Lower lobe of right lung (tissue), 2 donors: ENCODE measurements around the gene CD83. TPM values are rescaled to one million over a fixed set of nuclear protein-coding genes. Genes with fewer than 3 reads are reported as not detected.

ENCODE experiments used
- ATAC-seq, 2 donors: fragments of 200-7000 bp; cut with Tn5 transposase; one replicate each; pipeline ENCODE4 v1.9.1; 2020 to 2022; ENCODE audit warnings: mild to moderate bottlenecking in 2 of 2, moderate library complexity in 2 of 2
- DNase-seq: peaks from one replicate; pipeline ENCODE4 v3.0.0-alpha.2; 2020
- H3K27ac ChIP-seq: fragments of 200-600 bp; one replicate; pipeline ENCODE4 v1.8.0; 2022
- H3K27me3 ChIP-seq: fragments of 200-600 bp; one replicate; pipeline ENCODE4 v1.8.0; 2022; ENCODE audit warnings: low read depth
- H3K36me3 ChIP-seq: fragments of 200-600 bp; one replicate; pipeline ENCODE4 v1.8.0; 2022; ENCODE audit warnings: mild to moderate bottlenecking
- H3K4me1 ChIP-seq: fragments of 200-600 bp; one replicate; pipeline ENCODE4 v1.8.0; 2022
- H3K4me3 ChIP-seq: fragments of 200-600 bp; one replicate; pipeline ENCODE4 v1.8.0; 2022; ENCODE audit warnings: mild to moderate bottlenecking
- H3K9me3 ChIP-seq: fragments of 200-600 bp; one replicate; pipeline ENCODE4 v1.8.0; 2022
- intact Hi-C: fragments of 100-400 bp; cut with DNase I; formaldehyde crosslinking; loops from one replicate; pipeline ENCODE4 v1.11.0; 2022
- total RNA-seq: library from RNA; stranded (reverse); fragmentation: NEBNext Ultra II Directional; extraction: Animal tissue kit (Norgen Biotek cat#: 25700); gene quantifications from one replicate; pipeline ENCODE4 v1.2.1, GENCODE V29; 2021
- TF ChIP-seq, protein P1 (sequence below): fragments of 200-600 bp; IDR thresholded peaks from one replicate; pipeline ENCODE4 v1.8.0; 2022; ENCODE audit warnings: antibody characterized with exemption, mild to moderate bottlenecking
- donor health status: DM: no; HTN: yes; CAD: no; lungs with severe emphysema.

Gene CD83
- total RNA-seq, 1 donor from 2014 or later = 25.0 TPM

DNA sequence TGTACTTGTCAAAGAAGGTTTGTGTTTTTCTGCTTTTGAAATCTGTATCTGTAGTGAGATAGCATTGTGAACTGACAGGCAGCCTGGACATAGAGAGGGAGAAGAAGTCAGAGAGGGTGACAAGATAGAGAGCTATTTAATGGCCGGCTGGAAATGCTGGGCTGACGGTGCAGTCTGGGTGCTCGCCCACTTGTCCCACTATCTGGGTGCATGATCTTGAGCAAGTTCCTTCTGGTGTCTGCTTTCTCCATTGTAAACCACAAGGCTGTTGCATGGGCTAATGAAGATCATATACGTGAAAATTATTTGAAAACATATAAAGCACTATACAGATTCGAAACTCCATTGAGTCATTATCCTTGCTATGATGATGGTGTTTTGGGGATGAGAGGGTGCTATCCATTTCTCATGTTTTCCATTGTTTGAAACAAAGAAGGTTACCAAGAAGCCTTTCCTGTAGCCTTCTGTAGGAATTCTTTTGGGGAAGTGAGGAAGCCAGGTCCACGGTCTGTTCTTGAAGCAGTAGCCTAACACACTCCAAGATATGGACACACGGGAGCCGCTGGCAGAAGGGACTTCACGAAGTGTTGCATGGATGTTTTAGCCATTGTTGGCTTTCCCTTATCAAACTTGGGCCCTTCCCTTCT is 18.4 kb downstream of the CD83 start:
- Histone ChIP-seq H3K9me3 (no peaks in the 10 kb centered on the region), H3K27ac (no peak overlapping the region), H3K4me1 (no peaks in the 10 kb centered on the region), H3K27me3 (no peaks in the 10 kb centered on the region), H3K36me3 (peaks cover 37% of the 10 kb centered on the region), H3K4me3 (no peak overlapping the region)
- intact Hi-C loops = no loop called here
- ATAC-seq (peak; percentile 46 to 66), DNase-seq (peak; percentile 57)
- TF ChIP-seq, protein P1, sequence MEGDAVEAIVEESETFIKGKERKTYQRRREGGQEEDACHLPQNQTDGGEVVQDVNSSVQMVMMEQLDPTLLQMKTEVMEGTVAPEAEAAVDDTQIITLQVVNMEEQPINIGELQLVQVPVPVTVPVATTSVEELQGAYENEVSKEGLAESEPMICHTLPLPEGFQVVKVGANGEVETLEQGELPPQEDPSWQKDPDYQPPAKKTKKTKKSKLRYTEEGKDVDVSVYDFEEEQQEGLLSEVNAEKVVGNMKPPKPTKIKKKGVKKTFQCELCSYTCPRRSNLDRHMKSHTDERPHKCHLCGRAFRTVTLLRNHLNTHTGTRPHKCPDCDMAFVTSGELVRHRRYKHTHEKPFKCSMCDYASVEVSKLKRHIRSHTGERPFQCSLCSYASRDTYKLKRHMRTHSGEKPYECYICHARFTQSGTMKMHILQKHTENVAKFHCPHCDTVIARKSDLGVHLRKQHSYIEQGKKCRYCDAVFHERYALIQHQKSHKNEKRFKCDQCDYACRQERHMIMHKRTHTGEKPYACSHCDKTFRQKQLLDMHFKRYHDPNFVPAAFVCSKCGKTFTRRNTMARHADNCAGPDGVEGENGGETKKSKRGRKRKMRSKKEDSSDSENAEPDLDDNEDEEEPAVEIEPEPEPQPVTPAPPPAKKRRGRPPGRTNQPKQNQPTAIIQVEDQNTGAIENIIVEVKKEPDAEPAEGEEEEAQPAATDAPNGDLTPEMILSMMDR = no peak

GRCh38 chr6:14138701-14139215 is 21.2 kb downstream of the CD83 start:
- no peak for ATAC-seq
- intact Hi-C loops = no loop called here

DNA sequence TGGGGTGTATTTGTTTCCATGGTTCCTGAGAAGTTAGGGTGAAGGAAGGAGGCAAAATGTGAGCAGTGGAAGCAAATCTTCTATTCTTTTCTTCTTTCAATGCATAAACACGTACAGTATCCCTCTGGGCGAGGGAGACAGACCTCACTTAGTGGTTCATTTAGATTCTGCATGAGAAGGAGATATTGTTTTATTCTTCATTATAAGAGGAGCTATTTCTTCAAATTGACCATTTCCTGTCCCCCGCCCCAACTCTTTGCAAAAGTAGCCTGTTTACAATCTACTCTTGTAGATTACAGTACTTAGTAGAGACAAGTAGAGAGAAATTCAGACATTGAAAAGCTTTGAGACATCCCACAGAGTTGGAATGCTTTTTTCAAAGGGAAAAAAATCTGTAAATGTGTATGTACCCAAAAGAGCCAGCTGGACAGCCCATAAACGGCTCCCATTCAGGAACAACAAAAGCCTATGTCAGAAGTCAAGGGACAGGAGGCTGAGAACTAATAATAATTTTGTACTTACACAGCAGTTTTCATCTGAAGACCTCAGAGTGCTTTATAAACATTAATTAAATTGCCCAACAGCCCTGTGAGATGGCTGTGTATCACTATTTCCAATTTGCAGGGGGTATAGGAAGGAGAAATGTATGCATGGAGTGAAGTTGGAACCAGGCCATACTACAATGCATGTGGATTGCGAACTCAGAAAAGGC is 23.9 kb downstream of the CD83 start:
- H3K4me1 ChIP-seq = peaks cover 3% of the 10 kb centered on the region
- TF ChIP-seq, protein P1 = no peak
- no peaks in the 10 kb centered on the region for H3K36me3 ChIP-seq
- H3K27ac ChIP-seq = no peak overlapping the region
- DNase-seq (no peak), ATAC-seq (no peak)
- H3K4me3 ChIP-seq = no peak overlapping the region
- intact Hi-C loops = no loop called here
- no peaks in the 10 kb centered on the region for H3K9me3 ChIP-seq
- H3K27me3 ChIP-seq = no peaks in the 10 kb centered on the region

More at GRCh38 chr6:14138701-14139215, 21.2 kb downstream of the CD83 start:
- DNase-seq = no peak
- H3K4me3 ChIP-seq = no peak overlapping the region
- H3K9me3 ChIP-seq = no peaks in the 10 kb centered on the region
- H3K27ac ChIP-seq = no peak overlapping the region
- H3K27me3 ChIP-seq = no peaks in the 10 kb centered on the region
- TF ChIP-seq, protein P1 = no peak
- H3K36me3 ChIP-seq = peaks cover 19% of the 10 kb centered on the region
- no peaks in the 10 kb centered on the region for H3K4me1 ChIP-seq

DNA sequence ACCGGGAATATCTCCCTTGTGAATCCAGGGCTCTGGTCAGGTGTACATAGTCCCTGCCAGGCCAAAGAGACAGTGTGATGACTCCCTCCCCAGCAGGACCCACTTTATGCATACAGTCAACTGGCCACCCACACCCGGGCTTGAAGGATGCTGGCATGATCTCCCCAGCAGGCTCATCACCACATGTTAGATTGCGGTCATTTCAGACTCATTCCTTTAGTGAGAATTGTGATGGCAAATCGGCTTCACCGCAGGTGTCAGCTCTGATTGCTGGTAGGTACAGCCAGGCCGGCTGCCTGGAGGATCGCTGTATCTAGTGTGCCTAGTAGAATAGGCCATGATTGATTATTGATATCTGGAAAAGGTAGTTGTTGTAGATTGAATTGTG is 24.5 kb downstream of the CD83 start:
- H3K36me3 ChIP-seq = no peaks in the 10 kb centered on the region
- H3K4me1 ChIP-seq = peaks cover 5% of the 10 kb centered on the region
- TF ChIP-seq, protein P1 = no peak
- no peak for ATAC-seq
- no peak overlapping the region for H3K4me3 ChIP-seq
- DNase-seq = no peak
- no peaks in the 10 kb centered on the region for H3K27me3 ChIP-seq
- H3K27ac ChIP-seq = no peak overlapping the region
- intact Hi-C loops = no loop called here
- H3K9me3 ChIP-seq = no peaks in the 10 kb centered on the region

DNA sequence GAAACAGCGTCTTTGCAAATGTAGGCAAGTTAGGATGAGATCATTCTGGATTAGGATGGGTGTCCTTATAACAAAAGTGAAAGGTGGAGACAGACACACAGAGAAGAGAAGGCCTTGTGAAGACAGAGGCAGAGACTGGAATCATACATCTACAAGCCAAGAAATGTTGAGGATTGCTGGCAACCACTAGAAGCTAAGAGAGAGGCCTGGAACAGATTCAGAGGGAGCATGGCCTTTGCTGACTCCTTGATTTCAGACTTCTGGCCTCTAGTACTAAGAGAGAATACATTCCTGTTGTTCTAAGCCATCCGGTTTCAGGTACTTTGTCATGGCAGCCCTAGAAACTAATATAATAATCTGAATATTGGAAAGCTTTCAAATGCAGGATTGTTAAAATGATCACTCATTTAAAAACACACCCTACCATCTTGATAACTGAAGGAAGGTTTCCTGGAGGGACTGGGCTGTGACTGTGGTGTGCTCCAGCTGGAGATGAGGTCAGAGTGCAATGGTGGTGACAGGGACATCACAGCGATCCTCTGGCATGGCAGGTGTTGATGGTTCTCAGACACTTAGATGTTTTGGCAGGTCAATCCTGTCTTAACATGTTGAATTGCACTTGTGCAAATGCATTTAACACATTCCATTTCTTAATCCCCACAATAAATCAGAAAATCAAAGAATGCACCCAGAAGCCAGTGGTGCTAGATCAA is 25.1 kb downstream of the CD83 start:
- H3K27ac ChIP-seq = no peak overlapping the region
- H3K36me3 ChIP-seq = no peaks in the 10 kb centered on the region
- intact Hi-C loops = no loop called here
- no peak overlapping the region for H3K4me3 ChIP-seq
- DNase-seq (no peak), ATAC-seq (no peak)
- TF ChIP-seq, protein P1 = no peak
- H3K27me3 ChIP-seq = no peaks in the 10 kb centered on the region
- peaks cover 9% of the 10 kb centered on the region for H3K4me1 ChIP-seq
- H3K9me3 ChIP-seq = no peaks in the 10 kb centered on the region
